Upper lobe of right lung (tissue), 1 donor: Measurements from ENCODE around the gene NHSL1. TPM values are rescaled to one million over a fixed set of nuclear protein-coding genes. Genes with fewer than 3 reads are reported as not detected.
"Not testable (repeated sequence)": the region's sequence is repeated elsewhere in the genome, so short reads cannot be mapped to it uniquely, and the experiment has no call there.

Experiments
- ATAC-seq: fragments of 200-7000 bp; cut with Tn5 transposase; one replicate; pipeline ENCODE4 v1.9.1; 2020; ENCODE audit warnings: mild to moderate bottlenecking, moderate library complexity
- DNase-seq: peaks from one replicate; pipeline ENCODE4 v3.0.0-alpha.2; 2020
- H3K27ac ChIP-seq: fragments of 200-600 bp; one replicate; pipeline ENCODE4 v1.8.0; 2022
- H3K27me3 ChIP-seq: fragments of 200-600 bp; one replicate; pipeline ENCODE4 v1.8.0; 2022; ENCODE audit warnings: mild to moderate bottlenecking
- H3K36me3 ChIP-seq: fragments of 200-600 bp; one replicate; pipeline ENCODE4 v1.8.0; 2022
- H3K4me1 ChIP-seq: fragments of 200-600 bp; one replicate; pipeline ENCODE4 v1.8.0; 2022
- H3K4me3 ChIP-seq: fragments of 200-600 bp; one replicate; pipeline ENCODE4 v1.8.0; 2022; ENCODE audit warnings: mild to moderate bottlenecking
- H3K9me3 ChIP-seq: fragments of 200-600 bp; one replicate; pipeline ENCODE4 v1.8.0; 2022
- intact Hi-C: fragments of 100-400 bp; cut with DNase I; formaldehyde crosslinking; loops from one replicate; pipeline ENCODE4 v1.11.0; 2022
- total RNA-seq: library from RNA; stranded (reverse); fragmentation: NEBNext Ultra II Directional; extraction: Animal tissue kit (Norgen Biotek cat#: 25700); gene quantifications from one replicate; pipeline ENCODE4 v1.2.1, GENCODE V29; 2021
- TF ChIP-seq, protein P1 (sequence below): fragments of 200-600 bp; IDR thresholded peaks from one replicate; pipeline ENCODE4 v1.8.0; 2022; ENCODE audit warnings: antibody characterized with exemption
- donor health status: DM: no; HTN: yes; CAD: no; lungs with severe emphysema.

NHSL1 gene
- total RNA-seq, 1 donor from 2014 or later = 69.5 TPM

DNA sequence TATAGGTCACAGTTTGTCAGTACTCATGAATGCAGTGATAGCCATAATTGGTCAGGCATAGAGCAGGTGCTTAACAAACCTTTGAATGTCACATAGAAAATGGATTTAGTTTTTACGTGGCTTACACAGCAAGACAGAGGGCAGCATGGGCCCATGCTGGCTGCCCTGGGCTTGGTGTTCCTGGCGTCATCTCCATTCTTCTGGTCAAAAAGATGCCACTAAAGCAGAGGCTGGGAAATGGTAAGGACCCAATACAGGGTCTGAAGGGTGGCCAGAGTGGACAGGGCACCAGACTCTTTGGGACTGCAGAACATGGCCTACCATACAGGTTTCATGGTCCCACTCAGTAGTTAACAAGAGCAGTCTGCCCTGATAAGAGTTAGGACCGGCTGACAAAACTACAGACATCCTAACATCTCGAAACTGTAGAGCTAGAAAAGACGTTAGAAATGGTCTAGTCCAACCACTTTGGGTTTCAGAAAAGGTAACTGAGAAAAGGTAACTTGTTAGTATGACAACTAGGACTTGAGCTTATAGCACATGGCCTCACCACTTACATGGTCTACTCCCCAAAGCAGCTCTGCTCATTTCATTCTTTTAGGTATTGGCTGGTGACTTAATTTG, 72.7 kb downstream of the NHSL1 start:
- intact Hi-C loops = loop anchor here (10.0 kb wide), 2 partner anchors 88 to 338 kb away; no protein-coding TSS in a partner anchor
- Histone ChIP-seq H3K27ac (no peak overlapping the region), H3K27me3 (no peaks in the 10 kb centered on the region), H3K4me1 (peaks cover 10% of the 10 kb centered on the region), H3K36me3 (peaks cover 16% of the 10 kb centered on the region), H3K9me3 (no peaks in the 10 kb centered on the region), H3K4me3 (no peak overlapping the region)
- no peak for DNase-seq
- TF ChIP-seq, protein P1, sequence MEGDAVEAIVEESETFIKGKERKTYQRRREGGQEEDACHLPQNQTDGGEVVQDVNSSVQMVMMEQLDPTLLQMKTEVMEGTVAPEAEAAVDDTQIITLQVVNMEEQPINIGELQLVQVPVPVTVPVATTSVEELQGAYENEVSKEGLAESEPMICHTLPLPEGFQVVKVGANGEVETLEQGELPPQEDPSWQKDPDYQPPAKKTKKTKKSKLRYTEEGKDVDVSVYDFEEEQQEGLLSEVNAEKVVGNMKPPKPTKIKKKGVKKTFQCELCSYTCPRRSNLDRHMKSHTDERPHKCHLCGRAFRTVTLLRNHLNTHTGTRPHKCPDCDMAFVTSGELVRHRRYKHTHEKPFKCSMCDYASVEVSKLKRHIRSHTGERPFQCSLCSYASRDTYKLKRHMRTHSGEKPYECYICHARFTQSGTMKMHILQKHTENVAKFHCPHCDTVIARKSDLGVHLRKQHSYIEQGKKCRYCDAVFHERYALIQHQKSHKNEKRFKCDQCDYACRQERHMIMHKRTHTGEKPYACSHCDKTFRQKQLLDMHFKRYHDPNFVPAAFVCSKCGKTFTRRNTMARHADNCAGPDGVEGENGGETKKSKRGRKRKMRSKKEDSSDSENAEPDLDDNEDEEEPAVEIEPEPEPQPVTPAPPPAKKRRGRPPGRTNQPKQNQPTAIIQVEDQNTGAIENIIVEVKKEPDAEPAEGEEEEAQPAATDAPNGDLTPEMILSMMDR = no peak
- ATAC-seq = no peak

DNA sequence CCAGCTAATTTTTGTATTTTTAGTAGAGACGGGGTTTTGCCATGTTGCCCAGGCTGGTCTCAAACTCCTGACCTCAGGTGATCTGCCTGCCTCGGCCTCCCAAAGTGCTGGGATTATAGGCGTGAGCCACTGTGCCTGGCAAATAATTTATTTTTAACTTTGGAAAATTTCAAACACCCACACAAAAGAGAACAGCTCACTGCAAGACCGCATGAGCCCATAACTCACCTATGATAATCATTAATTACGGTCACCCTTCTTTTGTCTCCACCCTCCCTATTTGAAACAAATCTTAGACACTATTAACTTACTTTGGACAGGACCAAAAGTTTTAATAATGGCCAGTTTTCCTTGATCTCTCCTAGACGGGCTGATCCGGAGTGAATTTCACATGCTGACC, 74.0 kb downstream of the NHSL1 start:
- not testable (repeated sequence) for ATAC-seq, H3K27me3 ChIP-seq, DNase-seq, H3K9me3 ChIP-seq, H3K4me3 ChIP-seq, H3K27ac ChIP-seq
- H3K36me3 ChIP-seq = peaks cover 16% of the 10 kb centered on the region
- H3K4me1 ChIP-seq = peaks cover 10% of the 10 kb centered on the region
- intact Hi-C loops = loop anchor here (10.0 kb wide), 2 partner anchors 90 to 340 kb away; no protein-coding TSS in a partner anchor

DNA sequence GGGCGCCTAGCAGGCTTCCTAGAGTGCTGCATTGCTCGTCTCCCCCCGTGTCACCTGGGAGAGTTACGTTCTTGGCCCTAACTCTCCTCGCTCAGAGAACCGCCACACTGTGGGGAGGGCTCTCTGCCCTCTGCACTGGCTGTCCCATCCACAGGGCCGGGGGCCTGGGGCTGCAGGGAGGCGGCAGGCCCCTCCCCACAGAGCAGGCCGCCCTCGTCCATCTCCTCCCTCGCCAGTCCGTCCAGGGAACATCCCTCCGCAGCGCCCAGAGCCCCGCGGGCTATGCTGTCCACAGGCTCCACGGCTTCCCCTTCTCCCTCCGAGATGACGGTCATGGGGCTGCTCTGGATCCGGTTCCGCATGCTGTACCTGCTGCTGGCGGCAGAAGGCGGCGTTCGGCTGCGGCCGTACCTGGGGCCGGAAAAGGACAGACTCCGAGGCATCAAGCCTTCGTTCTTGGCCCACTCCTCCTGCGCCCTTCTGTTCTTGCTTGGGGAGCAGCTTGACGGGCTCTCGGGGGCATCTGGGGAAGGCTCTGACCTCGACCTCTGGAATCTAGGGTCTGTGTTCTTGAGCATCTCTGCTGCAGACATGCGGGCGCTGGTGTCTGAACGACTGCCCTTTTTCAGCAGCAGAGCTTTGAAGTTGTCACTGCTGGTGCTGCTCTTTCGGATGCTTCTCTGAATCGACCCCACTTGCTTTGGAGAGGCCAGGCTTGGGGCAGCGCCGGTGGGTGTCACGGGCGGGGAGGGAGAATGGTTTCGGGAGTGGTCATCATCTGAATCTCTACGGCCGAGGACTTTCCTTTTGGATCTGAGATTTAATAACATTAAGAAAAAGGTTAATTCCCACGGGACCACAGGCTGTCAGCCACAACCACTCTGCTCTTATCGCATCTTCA, 75.0 kb downstream of the NHSL1 start:
- Histone ChIP-seq H3K27me3 (no peaks in the 10 kb centered on the region), H3K4me1 (peaks cover 6% of the 10 kb centered on the region), H3K9me3 (no peaks in the 10 kb centered on the region), H3K36me3 (peaks cover 16% of the 10 kb centered on the region), H3K4me3 (no peak overlapping the region), H3K27ac (no peak overlapping the region)
- TF ChIP-seq, protein P1 = no peak
- intact Hi-C loops = loop anchor here (10.0 kb wide), 2 partner anchors 91 to 341 kb away; no protein-coding TSS in a partner anchor
- ATAC-seq (peak; percentile 24), DNase-seq (no peak)

DNA sequence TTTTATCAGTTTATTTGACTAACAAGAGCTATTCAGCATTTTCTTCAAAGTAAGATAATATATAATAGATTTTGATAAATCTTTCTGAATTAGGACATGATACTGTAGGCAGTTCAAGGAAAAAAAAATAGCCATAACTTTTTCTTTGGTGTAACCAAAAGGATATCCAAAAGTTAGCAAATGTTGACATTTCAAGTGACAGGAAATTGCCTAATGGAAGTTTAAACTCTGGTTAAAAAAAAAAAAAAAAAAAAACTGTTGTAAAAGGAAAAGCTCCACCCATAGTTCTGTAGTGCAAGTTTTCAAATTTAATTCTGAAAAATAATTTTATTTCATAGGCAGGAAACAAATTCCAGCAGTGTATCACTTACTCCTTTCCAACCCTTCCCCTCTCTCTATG, 76.4 kb downstream of the NHSL1 start:
- no peak overlapping the region for H3K27ac ChIP-seq
- TF ChIP-seq, protein P1 = no peak
- H3K9me3 ChIP-seq = no peaks in the 10 kb centered on the region
- H3K36me3 ChIP-seq = peaks cover 9% of the 10 kb centered on the region
- H3K4me3 ChIP-seq = no peak overlapping the region
- DNase-seq (no peak), ATAC-seq (no peak)
- H3K27me3 ChIP-seq = no peaks in the 10 kb centered on the region
- intact Hi-C loops = loop anchor here (10.0 kb wide), 2 partner anchors 92 to 342 kb away; no protein-coding TSS in a partner anchor
- H3K4me1 ChIP-seq = peaks cover 4% of the 10 kb centered on the region

DNA sequence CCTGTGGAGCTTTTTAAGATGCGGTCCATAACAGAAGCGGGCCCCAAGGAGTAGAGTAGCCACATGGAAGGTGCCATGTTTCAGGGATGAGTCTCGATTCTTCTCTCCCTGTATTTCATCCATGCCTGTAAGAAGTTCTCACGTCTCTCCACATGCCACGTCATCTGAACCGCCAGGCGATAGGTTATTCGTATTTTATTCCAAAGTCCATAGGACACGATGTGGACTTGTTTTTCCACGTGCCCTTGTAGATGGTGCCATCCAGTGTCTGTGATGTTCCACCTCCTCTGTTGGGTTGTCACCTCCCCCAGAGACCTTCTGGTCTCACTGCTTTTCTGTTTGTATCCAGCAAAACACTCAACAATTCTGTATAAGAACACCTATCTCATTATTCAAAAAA, 77.7 kb downstream of the NHSL1 start:
- Histone ChIP-seq H3K27ac (no peak overlapping the region), H3K4me3 (no peak overlapping the region), H3K36me3 (peaks cover 9% of the 10 kb centered on the region), H3K4me1 (peaks cover 4% of the 10 kb centered on the region), H3K9me3 (no peaks in the 10 kb centered on the region), H3K27me3 (no peaks in the 10 kb centered on the region)
- TF ChIP-seq, protein P1 = no peak
- ATAC-seq (no peak), DNase-seq (no peak)
- intact Hi-C loops = loop anchor here (10.0 kb wide), 2 partner anchors 93 to 343 kb away; no protein-coding TSS in a partner anchor

DNA sequence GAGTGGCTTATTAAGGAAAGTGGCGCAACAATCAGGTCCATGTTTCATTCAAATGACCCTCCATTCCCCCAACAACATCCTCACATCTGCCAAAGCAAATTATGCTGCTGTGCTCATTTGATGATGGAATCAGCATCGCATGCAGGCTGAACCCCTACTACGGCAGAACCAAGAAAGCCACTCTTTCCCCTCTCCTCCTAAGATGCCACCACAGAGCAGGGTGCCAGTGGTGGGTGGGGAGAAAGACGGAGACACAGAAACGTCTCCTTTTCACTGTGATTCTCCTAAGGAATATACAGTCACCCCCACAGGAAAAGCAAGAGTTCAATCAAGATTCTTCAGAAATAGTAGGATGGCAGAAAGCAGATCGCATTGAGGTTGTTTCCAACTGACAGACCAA, 78.2 kb downstream of the NHSL1 start:
- intact Hi-C loops = loop anchor here (10.0 kb wide), 2 partner anchors 94 to 344 kb away; no protein-coding TSS in a partner anchor
- TF ChIP-seq, protein P1 = no peak
- peaks cover 9% of the 10 kb centered on the region for H3K36me3 ChIP-seq
- H3K4me3 ChIP-seq = no peak overlapping the region
- no peaks in the 10 kb centered on the region for H3K9me3 ChIP-seq
- peaks cover 4% of the 10 kb centered on the region for H3K4me1 ChIP-seq
- no peak for DNase-seq
- no peak overlapping the region for H3K27ac ChIP-seq
- ATAC-seq = no peak
- no peaks in the 10 kb centered on the region for H3K27me3 ChIP-seq
